Karpas-422 (cell line): ENCODE results near the gene RPL23. TPM values are rescaled to one million over a fixed set of nuclear protein-coding genes. Genes with fewer than 3 reads are reported as not detected.

Experiments used
- DNase-seq: peaks from one replicate; pipeline ENCODE4 v3.0.0-alpha.2; 2015
- H2AFZ ChIP-seq: fragments of 200-600 bp; sonication (generic); 2 replicates; pipeline ENCODE4 v1.6.1; 2014; ENCODE audit warnings: antibody characterized with exemption, low read length, mixed read lengths
- H3K27ac ChIP-seq: fragments of 200-600 bp; sonication (generic); 2 replicates; pipeline ENCODE4 v1.5.1; 2014; ENCODE audit warnings: mild to moderate bottlenecking, low read length, moderate library complexity
- H3K27me3 ChIP-seq: fragments of 200-600 bp; sonication (generic); 2 replicates; pipeline ENCODE4 v1.6.1; 2014; ENCODE audit warnings: low read length, mixed read lengths
- H3K36me3 ChIP-seq: fragments of 200-600 bp; sonication (generic); 2 replicates; pipeline ENCODE4 v1.6.1; 2014; ENCODE audit warnings: low read length, mixed read lengths; ENCODE audit not compliant: insufficient read depth
- H3K4me1 ChIP-seq: fragments of 200-600 bp; sonication (generic); 2 replicates; pipeline ENCODE4 v1.6.1; 2014; ENCODE audit warnings: mild to moderate bottlenecking, low read length, mixed read lengths
- H3K4me2 ChIP-seq: fragments of 200-600 bp; sonication (generic); 2 replicates; pipeline ENCODE4 v1.6.1; 2014; ENCODE audit warnings: low read length, low read depth, mild to moderate bottlenecking; ENCODE audit not compliant: poor library complexity, severe bottlenecking
- H3K4me3 ChIP-seq: fragments of 200-600 bp; sonication (generic); 2 replicates; pipeline ENCODE4 v1.5.1; 2014; ENCODE audit warnings: mild to moderate bottlenecking, antibody characterized with exemption, low read length, mixed read lengths
- H3K79me2 ChIP-seq: fragments of 200-600 bp; sonication (generic); 2 replicates; pipeline ENCODE4 v1.6.1; 2014; ENCODE audit warnings: mild to moderate bottlenecking, low read length, mixed read lengths
- H3K9ac ChIP-seq: fragments of 200-600 bp; sonication (generic); 2 replicates; pipeline ENCODE4 v1.6.0; 2014; ENCODE audit warnings: low read length
- H3K9me2 ChIP-seq: fragments of 200-600 bp; sonication (generic), shearing (Covaris generic); replicated peaks from 2 replicates; pipeline ENCODE4 v1.6.0; 2014; ENCODE audit warnings: mild to moderate bottlenecking, low read length, moderate library complexity; ENCODE audit not compliant: insufficient read depth
- H3K9me3 ChIP-seq: fragments of 300-700, 200-600 bp; sonication (generic); 2 replicates; pipeline ENCODE4 v1.6.1; 2014; ENCODE audit warnings: low read length, mixed read lengths
- H4K20me1 ChIP-seq: fragments of 200-600 bp; sonication (generic); 2 replicates; pipeline ENCODE4 v1.6.1; 2014; ENCODE audit warnings: mild to moderate bottlenecking, antibody characterized with exemption, low read length, low read depth; ENCODE audit not compliant: insufficient read depth
- total RNA-seq: library from RNA; depleted of rRNA; stranded (reverse); fragments of >200 nt; shearing (Covaris generic); gene quantifications from 2 replicates; pipeline ENCODE4 v1.2.3, GENCODE V29; 2014; ENCODE audit warnings: low replicate concordance; rRNA removed

RPL23 gene
- 2,394 and 2,712 TPM in 2 replicates for total RNA-seq

GRCh38 chr17:38853292-38854219, at the start of gene RPL23:
RPL23 (minus strand) TSS chr17:38853721; CDS start chr17:38853710, 11 bp downstream.
- H3K4me2 ChIP-seq: peak within 1 kb of the TSS; percentile 98
- H3K36me3 ChIP-seq: peaks cover 44% of the 10 kb centered on the region
- H3K9ac ChIP-seq: peak within 1 kb of the TSS; percentile 87
- peak within 1 kb of the TSS; percentile 83 for H3K4me3 ChIP-seq
- H3K27ac ChIP-seq: peak within 1 kb of the TSS; percentile 86
- H3K9me2 ChIP-seq: no peaks in the 10 kb centered on the region
- DNase-seq: peak; percentile 99
- H2AFZ ChIP-seq: no peak within 1 kb of the TSS
- H3K79me2 ChIP-seq: peaks cover 29% of the 10 kb centered on the region
- H3K9me3 ChIP-seq: no peaks in the 10 kb centered on the region
- H3K4me1 ChIP-seq: peaks cover 27% of the 10 kb centered on the region
- H4K20me1 ChIP-seq: peaks cover 40% of the 10 kb centered on the region
- H3K27me3 ChIP-seq: no peaks in the 10 kb centered on the region

GRCh38 chr17:38900978-38901656, 47.6 kb upstream of the RPL23 start:
- H3K4me2 ChIP-seq: no peak overlapping the region
- H3K9ac ChIP-seq: no peak overlapping the region
- H3K9me2 ChIP-seq: no peaks in the 10 kb centered on the region
- H4K20me1 ChIP-seq: no peaks in the 10 kb centered on the region
- peaks cover 17% of the 10 kb centered on the region for H3K4me1 ChIP-seq
- H3K27ac ChIP-seq: no peak overlapping the region
- H2AFZ ChIP-seq: no peak overlapping the region
- no peaks in the 10 kb centered on the region for H3K27me3 ChIP-seq
- peaks cover 23% of the 10 kb centered on the region for H3K36me3 ChIP-seq
- DNase-seq: no peak
- no peak overlapping the region for H3K4me3 ChIP-seq
- no peaks in the 10 kb centered on the region for H3K9me3 ChIP-seq
- peaks cover 32% of the 10 kb centered on the region for H3K79me2 ChIP-seq

- peaks cover 17% of the 10 kb centered on the region; the same call in 1 of the 2 replicates for H3K79me2 ChIP-seq
- no peaks in the 10 kb centered on the region for H3K27me3 ChIP-seq
- no peak overlapping the region for H3K4me3 ChIP-seq
- no peaks in the 10 kb centered on the region for H3K9me3 ChIP-seq
- H3K36me3 ChIP-seq: peaks cover 17% of the 10 kb centered on the region
- no peak overlapping the region for H3K27ac ChIP-seq
- H4K20me1 ChIP-seq: no peaks in the 10 kb centered on the region
- no peaks in the 10 kb centered on the region for H3K9me2 ChIP-seq
- no peak overlapping the region for H3K4me2 ChIP-seq
- DNase-seq: no peak
- H3K9ac ChIP-seq: no peak overlapping the region
- H2AFZ ChIP-seq: no peak overlapping the region
- peaks cover 10% of the 10 kb centered on the region for H3K4me1 ChIP-seq
These were observed 45.9 kb upstream of the RPL23 start for GRCh38 chr17:38899421-38899820.

- Histone ChIP-seq H3K27ac (no peak overlapping the region; the same call in 1 of the 2 replicates), H3K4me3 (no peak overlapping the region), H3K27me3 (no peaks in the 10 kb centered on the region), H3K9ac (no peak overlapping the region; the same call in 1 of the 2 replicates), H4K20me1 (no peaks in the 10 kb centered on the region), H3K9me3 (no peaks in the 10 kb centered on the region), H2AFZ (no peak overlapping the region), H3K4me1 (peaks cover 10% of the 10 kb centered on the region), H3K79me2 (0 out of 2 replicates have a peak, but pooled peaks cover 16% of the 10 kb centered on the region), H3K36me3 (peaks cover 16% of the 10 kb centered on the region), H3K9me2 (no peaks in the 10 kb centered on the region), H3K4me2 (no peak overlapping the region)
- DNase-seq: no peak
These were observed 45.4 kb upstream of the RPL23 start for GRCh38 chr17:38898812-38899348.

GRCh38 chr17:38898291-38898679, 44.8 kb upstream of the RPL23 start:
- Histone ChIP-seq H3K79me2 (0 out of 2 replicates have a peak, but pooled peaks cover 12% of the 10 kb centered on the region), H2AFZ (no peak overlapping the region), H3K4me3 (no peak overlapping the region), H3K4me1 (peaks cover 10% of the 10 kb centered on the region), H4K20me1 (no peaks in the 10 kb centered on the region), H3K27ac (no peak overlapping the region), H3K9me3 (no peaks in the 10 kb centered on the region), H3K36me3 (peaks cover 14% of the 10 kb centered on the region), H3K9me2 (no peaks in the 10 kb centered on the region), H3K27me3 (no peaks in the 10 kb centered on the region), H3K4me2 (no peak overlapping the region), H3K9ac (no peak overlapping the region; the same call in 1 of the 2 replicates)
- DNase-seq: no peak

- Histone ChIP-seq H3K4me2 (no peak overlapping the region), H2AFZ (no peak overlapping the region), H3K36me3 (peaks cover 13% of the 10 kb centered on the region; the same call in 1 of the 2 replicates), H4K20me1 (no peaks in the 10 kb centered on the region), H3K79me2 (0 out of 2 replicates have a peak, but pooled peaks cover 7% of the 10 kb centered on the region), H3K9me2 (no peaks in the 10 kb centered on the region), H3K27ac (no peak overlapping the region), H3K9me3 (no peaks in the 10 kb centered on the region), H3K4me1 (peaks cover 10% of the 10 kb centered on the region), H3K27me3 (no peaks in the 10 kb centered on the region), H3K9ac (no peak overlapping the region), H3K4me3 (no peak overlapping the region)
- DNase-seq: no peak
These were observed 44.3 kb upstream of the RPL23 start for GRCh38 chr17:38897671-38898290.

GRCh38 chr17:38897176-38897575, 43.7 kb upstream of the RPL23 start:
- Histone ChIP-seq H4K20me1 (no peaks in the 10 kb centered on the region), H3K27ac (no peak overlapping the region), H3K9me3 (no peaks in the 10 kb centered on the region), H3K4me1 (peaks cover 10% of the 10 kb centered on the region), H3K4me2 (no peak overlapping the region), H3K27me3 (no peaks in the 10 kb centered on the region), H3K9ac (no peak overlapping the region), H3K79me2 (0 out of 2 replicates have a peak, but pooled peaks cover 7% of the 10 kb centered on the region), H2AFZ (no peak overlapping the region), H3K9me2 (no peaks in the 10 kb centered on the region), H3K36me3 (0 out of 2 replicates have a peak, but pooled peaks cover 16% of the 10 kb centered on the region), H3K4me3 (no peak overlapping the region)
- DNase-seq: no peak
